Ovary (tissue), 3 donors: ENCODE data around the gene FGF12.

Source experiments
- EP300 ChIP-seq: sonication (generic); formaldehyde crosslinking; IDR thresholded peaks from one replicate; pipeline ENCODE4 v1.6.1; 2017; ENCODE audit warnings: antibody characterized with exemption
- POLR2A ChIP-seq: fragments of 450-650 bp; IDR thresholded peaks from one replicate; pipeline ENCODE4 v1.6.1; 2017; ENCODE audit warnings: antibody characterized with exemption, mild to moderate bottlenecking, moderate library complexity
- TF ChIP-seq, protein P1 (sequence below), 3 donors: fragments of 450-650 bp in 2 of 3; fragments of 200-600 bp in 1 of 3; IDR thresholded peaks; one replicate each; pipeline versions ENCODE4 v1.5.1 to v1.8.0; 2016 to 2022; ENCODE audit warnings: antibody characterized with exemption in 3 of 3, mild to moderate bottlenecking in 1 of 3
- donor health status: DM: no; HTN: no; CAD: no.

DNA sequence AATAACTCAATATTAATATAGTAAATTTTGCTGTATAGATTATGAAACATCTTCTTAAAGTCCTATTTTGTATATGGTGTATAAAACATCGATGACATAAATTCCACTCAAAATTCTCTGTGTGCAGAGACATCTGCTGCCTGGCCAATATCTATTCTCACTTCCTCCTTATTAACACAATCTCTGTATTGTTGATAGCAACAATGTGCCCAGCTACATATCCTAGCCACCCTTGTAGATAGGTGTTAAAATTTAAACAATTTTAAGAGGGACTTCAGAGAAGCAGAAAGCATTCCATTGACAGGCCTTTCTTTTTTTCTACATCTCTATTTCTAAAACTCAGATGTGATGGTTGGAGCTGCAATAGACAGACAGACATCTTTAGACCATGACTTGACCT is 72.3 kb downstream of the FGF12 start:
- TF ChIP-seq, protein P1, sequence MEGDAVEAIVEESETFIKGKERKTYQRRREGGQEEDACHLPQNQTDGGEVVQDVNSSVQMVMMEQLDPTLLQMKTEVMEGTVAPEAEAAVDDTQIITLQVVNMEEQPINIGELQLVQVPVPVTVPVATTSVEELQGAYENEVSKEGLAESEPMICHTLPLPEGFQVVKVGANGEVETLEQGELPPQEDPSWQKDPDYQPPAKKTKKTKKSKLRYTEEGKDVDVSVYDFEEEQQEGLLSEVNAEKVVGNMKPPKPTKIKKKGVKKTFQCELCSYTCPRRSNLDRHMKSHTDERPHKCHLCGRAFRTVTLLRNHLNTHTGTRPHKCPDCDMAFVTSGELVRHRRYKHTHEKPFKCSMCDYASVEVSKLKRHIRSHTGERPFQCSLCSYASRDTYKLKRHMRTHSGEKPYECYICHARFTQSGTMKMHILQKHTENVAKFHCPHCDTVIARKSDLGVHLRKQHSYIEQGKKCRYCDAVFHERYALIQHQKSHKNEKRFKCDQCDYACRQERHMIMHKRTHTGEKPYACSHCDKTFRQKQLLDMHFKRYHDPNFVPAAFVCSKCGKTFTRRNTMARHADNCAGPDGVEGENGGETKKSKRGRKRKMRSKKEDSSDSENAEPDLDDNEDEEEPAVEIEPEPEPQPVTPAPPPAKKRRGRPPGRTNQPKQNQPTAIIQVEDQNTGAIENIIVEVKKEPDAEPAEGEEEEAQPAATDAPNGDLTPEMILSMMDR (IDR thresholded peaks at IDR 0.05), result no peak
- no peak for TF ChIP-seq EP300
- no peak for TF ChIP-seq POLR2A
